ENCODE measurements around the gene KLHL42.

- no peak for TF ChIP-seq EZH2 (IDR thresholded peaks at IDR 0.05; ENCODE audit: low read length, unreplicated experiment)
- no peak for TF ChIP-seq CTCF (conservative IDR thresholded peaks at IDR 0.05; ENCODE audit: low read depth, low read length)
Observed at GRCh38 chr12:27852117-27852516, 72.1 kb downstream of the KLHL42 start.

All from PC-3 (cell line).